Activated CD4-positive, alpha-beta T cell treated with anti-CD3 and anti-CD28 coated beads, Interleukin-2, amount 50 U/mL, for 4 hours (primary cell): ENCODE measurements around the gene CACNG5.
A peak's percentile ranks its signal among the peaks of the same experiment; 100 is the strongest.

Source experiments
- DNase-seq, 2 experiments: peaks; one replicate each; pipeline ENCODE4 v3.0.0-alpha.2; 2020

CACNG5 gene

GRCh38 chr17:66906321-66907278 lies 71.7 kb downstream of the CACNG5 start:
- peak; percentile 51 to 58 for DNase-seq

- DNase-seq: no peak
Observed at GRCh38 chr17:66909804-66910373, 75.0 kb downstream of the CACNG5 start.

DNA sequence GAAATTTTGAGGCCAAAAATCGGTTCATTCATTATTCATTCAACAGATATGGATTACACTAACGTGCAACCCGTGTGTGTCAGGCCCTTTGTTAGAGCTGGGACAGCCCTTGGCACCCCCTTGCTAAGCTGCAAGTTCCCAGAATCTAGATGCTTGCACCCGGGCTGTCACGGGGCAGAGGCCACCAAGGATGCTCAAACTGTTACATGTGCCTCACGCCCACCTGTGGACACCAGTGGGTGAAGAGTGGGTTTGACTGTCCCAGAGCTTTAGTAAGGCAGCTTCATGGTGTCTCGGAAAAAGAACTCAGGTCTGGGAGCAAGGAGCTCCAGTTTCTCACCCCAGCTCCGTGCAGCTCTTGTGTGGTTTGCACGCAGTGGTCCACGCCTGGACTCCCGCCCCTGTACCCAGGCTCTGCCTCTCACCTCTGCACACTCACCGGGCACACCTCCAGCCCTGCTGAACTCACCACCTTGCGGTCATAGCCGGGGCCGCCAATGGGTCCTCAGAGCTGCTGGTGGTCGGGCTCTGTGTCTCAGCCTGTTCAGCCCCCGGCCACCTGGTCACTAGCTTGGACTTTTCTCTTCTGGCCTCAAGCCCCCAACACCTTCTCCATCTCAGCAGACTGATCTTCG lies 75.9 kb downstream of the CACNG5 start:
- DNase-seq: no peak

GRCh38 chr17:66915204-66915611 lies 80.3 kb downstream of the CACNG5 start:
- DNase-seq: no peak

DNA sequence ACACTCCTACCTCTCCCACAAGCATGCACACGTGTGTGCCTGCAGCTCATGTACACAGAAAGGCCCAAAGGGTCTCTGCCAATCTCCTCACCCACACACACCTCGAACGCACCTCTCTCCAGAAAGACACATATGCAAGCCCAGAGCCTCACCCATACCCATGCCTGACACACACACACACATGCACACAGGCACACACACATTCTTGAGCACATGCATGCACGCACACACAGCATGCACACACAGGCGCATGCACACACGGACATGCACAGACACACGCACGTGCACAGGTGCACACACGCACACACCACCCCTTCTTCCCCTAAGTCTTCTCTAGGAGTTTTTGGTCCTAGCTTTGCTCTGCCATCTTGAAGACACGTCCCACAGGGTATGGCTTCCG lies 80.9 kb downstream of the CACNG5 start:
- DNase-seq: no peak

DNA sequence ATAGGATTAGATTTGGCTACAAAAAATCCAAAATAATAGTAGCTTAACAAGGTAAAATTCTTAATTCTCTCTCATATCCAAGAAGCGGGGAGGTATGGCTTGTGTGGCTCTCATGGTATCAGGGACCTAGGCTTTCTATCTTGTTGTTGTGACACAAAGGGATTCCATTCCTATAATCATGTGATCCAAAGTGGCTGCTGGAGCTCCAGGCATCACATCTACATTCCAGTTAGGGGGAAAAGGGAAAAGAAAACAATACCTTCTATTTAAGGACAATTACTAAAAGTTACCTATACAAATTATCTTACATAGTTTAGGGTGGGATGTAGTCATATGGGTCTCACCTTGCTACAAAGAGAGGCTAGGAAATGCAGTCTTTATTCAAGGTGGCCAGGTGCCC lies 82.0 kb downstream of the CACNG5 start:
- DNase-seq: no peak

- DNase-seq: no peak
Observed at GRCh38 chr17:66918896-66919295, 84.0 kb downstream of the CACNG5 start.

DNA sequence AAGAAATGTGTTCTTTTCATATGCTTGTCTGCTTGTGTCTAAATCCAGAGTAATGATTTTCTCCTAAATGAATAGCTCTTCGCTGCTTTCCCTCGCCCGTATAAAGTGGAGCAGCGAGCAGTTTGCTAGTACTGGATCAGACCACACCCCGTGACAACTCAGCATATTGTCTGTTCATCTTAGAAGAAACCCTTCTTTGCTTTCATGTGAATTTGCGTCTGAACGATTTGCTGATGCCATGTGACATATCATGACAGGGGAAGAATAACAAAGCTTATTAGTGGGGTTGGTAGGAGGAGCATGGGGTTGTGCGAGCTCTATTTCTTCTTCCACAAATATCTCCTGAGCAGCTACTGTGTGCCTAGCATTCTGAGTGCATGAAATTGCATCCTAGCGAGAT lies 85.5 kb downstream of the CACNG5 start:
- no peak for DNase-seq

GRCh38 chr17:66920950-66921349 lies 86.0 kb downstream of the CACNG5 start:
- no peak for DNase-seq

GRCh38 chr17:66923886-66924285 lies 89.0 kb downstream of the CACNG5 start:
- no peak for DNase-seq

- DNase-seq: no peak
Observed at GRCh38 chr17:66925811-66926500, 91.0 kb downstream of the CACNG5 start.

DNA sequence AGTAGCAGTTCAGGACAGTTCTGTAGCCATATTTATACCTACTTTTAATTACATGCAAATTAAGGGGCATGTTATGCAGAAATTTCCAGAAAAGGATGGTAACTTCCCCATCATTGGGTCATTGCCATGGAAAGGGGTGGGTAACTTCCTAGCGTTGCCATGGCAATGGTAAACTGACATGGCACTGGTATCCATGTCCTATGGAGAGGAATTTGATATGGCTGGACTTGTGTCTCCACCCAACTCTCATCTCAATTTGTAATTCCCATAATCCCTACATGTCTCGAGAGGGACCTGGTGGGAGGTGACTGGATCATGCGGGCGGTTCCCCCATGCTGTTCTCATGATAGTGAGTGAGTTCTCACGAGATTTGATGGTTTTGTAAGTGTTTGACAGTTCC lies 94.0 kb downstream of the CACNG5 start:
- no peak for DNase-seq

- DNase-seq: no peak
Observed at GRCh38 chr17:66929591-66929990, 94.7 kb downstream of the CACNG5 start.

DNA sequence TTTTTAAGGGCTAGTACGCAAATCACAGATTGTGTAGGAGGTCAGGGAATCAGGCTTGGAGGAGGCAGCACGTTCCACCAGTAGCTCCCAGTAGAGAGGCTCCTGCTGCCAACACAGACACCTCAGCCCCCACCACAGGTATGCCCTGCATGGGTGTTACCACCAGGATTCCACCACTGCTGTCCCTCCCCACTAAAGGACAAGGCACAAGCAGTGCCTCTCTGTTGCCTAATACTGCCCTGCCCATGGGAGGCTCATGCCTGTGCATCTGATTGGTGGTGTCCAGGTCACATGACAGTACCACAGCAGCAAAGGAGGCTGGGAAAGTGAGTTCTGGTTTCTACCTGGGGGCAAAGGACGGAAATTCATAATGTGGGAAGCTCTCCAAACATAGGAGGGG lies 96.0 kb downstream of the CACNG5 start:
- no peak for DNase-seq

DNA sequence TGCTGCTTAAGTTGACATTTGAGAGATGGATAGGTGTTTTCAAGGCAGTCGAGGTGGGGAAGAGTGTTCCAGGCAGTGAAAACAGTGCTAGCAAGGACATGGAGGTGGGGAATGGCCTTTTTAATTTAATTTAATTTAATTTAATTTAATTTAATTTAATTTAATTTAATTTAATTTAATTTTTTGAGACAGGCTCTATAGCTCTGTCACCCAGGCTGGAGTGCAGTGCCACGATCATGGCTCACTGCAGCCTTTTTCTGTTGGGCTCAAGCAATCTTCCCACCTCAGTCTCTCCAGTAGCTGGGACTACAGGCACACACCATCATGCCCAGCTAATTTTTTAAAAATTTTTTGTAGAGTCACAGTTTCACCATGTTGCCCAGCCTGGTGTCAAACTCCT lies 97.4 kb downstream of the CACNG5 start:
- DNase-seq: no peak

DNA sequence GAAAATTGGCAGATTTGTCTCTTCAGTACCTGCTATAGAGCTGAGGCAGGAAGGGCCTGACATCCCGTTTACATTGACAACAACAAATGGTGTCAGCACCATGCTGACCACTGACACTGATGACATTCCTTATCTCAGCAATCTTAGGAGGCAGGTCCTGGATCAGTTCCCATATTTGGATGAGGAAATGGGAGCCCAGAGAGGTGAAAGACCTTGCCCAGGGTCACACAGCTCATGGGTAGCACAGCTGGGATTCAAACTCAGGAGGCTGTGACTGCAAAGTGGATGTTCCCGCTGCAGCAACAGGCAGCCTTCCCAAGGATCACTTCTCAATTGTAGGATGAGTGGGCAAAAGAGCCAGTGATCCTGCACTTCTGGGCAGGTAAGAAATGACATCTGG lies 99.1 kb downstream of the CACNG5 start:
- DNase-seq: no peak
